HCT116 (cell line): ENCODE results near the gene CDK18.

Source experiments
- ELF1 ChIP-seq: IDR thresholded peaks from 2 replicates; pipeline ENCODE4 v1.6.1; 2012; ENCODE audit warnings: low read depth, borderline replicate concordance
- EZH2 ChIP-seq: fragments of 200-600 bp; sonication (generic); IDR thresholded peaks from 2 replicates; pipeline ENCODE4 v1.6.1; 2017; ENCODE audit warnings: antibody characterized with exemption, mixed run types
- POLR2A ChIP-seq: IDR thresholded peaks from 2 replicates; pipeline ENCODE4 v1.7.0; 2011; ENCODE audit warnings: borderline replicate concordance; ENCODE audit not compliant: insufficient read depth, insufficient read length; ENCODE audit errors: extremely low read depth
- POLR2AphosphoS5 ChIP-seq: IDR thresholded peaks from 2 replicates; pipeline ENCODE4 v1.6.1; 2011; ENCODE audit warnings: mild to moderate bottlenecking, low read depth, low read length, moderate library complexity
- TF ChIP-seq, protein P1 (sequence below), 3 experiments: fragments of 200-600 bp in 1 of 3; sonication (generic) in 1 of 3; IDR thresholded peaks in 2 of 3; conservative IDR thresholded peaks in 1 of 3; 2 replicates each; pipeline ENCODE4 v1.5.1; 2012 to 2017; ENCODE audit warnings: low read depth in 2 of 3, low read length in 2 of 3, antibody characterized with exemption in 1 of 3, borderline replicate concordance in 1 of 3, control low read depth in 1 of 3, mild to moderate bottlenecking in 1 of 3, mixed read lengths in 1 of 3, mixed run types in 1 of 3, moderate library complexity in 1 of 3; ENCODE audit not compliant: insufficient read depth in 1 of 3
- TF ChIP-seq, protein P2 (sequence below): IDR thresholded peaks from 2 replicates; pipeline ENCODE4 v1.6.1; 2012; ENCODE audit warnings: low read depth

DNA sequence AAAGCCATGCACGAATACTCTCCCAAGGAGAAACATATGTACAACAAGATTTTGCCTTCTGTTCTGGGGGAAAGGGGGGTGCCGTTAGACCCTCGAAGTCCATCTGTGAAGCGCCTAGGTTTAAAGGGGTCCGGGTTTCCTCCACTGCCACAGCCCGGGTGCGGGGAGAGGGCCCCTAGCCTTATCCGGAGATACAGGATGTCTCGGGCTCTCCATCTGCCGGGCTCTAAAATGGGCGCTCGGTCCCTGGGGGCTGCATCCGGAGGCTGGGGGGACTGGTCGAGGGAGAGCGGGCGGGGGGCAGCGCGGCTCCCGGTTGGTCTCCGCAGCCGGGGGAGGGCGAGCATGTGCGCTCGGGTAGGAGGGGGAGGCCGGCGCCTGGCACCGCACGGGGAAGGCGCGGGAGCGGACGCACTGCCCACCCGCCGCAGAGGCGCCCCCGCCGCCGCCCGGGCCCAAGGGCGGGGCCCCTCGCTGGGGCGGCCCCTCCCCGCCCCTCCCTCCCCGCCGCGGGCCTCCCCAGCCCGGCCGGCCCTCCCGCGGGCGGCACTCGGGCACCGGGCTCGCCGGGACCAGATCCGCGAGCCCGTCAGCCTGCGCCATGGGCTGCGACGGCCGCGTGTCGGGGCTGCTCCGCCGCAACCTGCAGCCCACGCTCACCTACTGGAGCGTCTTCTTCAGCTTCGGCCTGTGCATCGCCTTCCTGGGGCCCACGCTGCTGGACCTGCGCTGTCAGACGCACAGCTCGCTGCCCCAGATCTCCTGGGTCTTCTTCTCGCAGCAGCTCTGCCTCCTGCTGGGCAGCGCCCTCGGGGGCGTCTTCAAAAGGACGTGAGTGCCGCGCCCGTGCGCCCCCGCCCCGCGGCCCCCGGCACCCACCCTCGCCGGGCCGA, 64.2 kb downstream of the CDK18 start:
- TF ChIP-seq, protein P1, sequence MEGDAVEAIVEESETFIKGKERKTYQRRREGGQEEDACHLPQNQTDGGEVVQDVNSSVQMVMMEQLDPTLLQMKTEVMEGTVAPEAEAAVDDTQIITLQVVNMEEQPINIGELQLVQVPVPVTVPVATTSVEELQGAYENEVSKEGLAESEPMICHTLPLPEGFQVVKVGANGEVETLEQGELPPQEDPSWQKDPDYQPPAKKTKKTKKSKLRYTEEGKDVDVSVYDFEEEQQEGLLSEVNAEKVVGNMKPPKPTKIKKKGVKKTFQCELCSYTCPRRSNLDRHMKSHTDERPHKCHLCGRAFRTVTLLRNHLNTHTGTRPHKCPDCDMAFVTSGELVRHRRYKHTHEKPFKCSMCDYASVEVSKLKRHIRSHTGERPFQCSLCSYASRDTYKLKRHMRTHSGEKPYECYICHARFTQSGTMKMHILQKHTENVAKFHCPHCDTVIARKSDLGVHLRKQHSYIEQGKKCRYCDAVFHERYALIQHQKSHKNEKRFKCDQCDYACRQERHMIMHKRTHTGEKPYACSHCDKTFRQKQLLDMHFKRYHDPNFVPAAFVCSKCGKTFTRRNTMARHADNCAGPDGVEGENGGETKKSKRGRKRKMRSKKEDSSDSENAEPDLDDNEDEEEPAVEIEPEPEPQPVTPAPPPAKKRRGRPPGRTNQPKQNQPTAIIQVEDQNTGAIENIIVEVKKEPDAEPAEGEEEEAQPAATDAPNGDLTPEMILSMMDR (IDR thresholded peaks at IDR 0.05 in 2 of 3, conservative IDR thresholded peaks at IDR 0.05 in 1 of 3; ENCODE audit: borderline replicate concordance in 1 of 3, insufficient read depth in 1 of 3, low read depth in 2 of 3, low read length in 2 of 3): no peak
- TF ChIP-seq EZH2 (no peak), POLR2A (no peak), ELF1 (no peak), POLR2AphosphoS5 (no peak)
- TF ChIP-seq, protein P2, sequence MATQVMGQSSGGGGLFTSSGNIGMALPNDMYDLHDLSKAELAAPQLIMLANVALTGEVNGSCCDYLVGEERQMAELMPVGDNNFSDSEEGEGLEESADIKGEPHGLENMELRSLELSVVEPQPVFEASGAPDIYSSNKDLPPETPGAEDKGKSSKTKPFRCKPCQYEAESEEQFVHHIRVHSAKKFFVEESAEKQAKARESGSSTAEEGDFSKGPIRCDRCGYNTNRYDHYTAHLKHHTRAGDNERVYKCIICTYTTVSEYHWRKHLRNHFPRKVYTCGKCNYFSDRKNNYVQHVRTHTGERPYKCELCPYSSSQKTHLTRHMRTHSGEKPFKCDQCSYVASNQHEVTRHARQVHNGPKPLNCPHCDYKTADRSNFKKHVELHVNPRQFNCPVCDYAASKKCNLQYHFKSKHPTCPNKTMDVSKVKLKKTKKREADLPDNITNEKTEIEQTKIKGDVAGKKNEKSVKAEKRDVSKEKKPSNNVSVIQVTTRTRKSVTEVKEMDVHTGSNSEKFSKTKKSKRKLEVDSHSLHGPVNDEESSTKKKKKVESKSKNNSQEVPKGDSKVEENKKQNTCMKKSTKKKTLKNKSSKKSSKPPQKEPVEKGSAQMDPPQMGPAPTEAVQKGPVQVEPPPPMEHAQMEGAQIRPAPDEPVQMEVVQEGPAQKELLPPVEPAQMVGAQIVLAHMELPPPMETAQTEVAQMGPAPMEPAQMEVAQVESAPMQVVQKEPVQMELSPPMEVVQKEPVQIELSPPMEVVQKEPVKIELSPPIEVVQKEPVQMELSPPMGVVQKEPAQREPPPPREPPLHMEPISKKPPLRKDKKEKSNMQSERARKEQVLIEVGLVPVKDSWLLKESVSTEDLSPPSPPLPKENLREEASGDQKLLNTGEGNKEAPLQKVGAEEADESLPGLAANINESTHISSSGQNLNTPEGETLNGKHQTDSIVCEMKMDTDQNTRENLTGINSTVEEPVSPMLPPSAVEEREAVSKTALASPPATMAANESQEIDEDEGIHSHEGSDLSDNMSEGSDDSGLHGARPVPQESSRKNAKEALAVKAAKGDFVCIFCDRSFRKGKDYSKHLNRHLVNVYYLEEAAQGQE: no peak
